ENCODE results near the gene CDCP1. TPM values are rescaled to one million over a fixed set of nuclear protein-coding genes. Genes with fewer than 3 reads are reported as not detected.

CDCP1 gene
- total RNA-seq, 3 donors from 2014 or later (not counting 1 experiment from before 2014, with no cell fraction given): 0.38 to 0.61 (median 0.48) TPM

DNA sequence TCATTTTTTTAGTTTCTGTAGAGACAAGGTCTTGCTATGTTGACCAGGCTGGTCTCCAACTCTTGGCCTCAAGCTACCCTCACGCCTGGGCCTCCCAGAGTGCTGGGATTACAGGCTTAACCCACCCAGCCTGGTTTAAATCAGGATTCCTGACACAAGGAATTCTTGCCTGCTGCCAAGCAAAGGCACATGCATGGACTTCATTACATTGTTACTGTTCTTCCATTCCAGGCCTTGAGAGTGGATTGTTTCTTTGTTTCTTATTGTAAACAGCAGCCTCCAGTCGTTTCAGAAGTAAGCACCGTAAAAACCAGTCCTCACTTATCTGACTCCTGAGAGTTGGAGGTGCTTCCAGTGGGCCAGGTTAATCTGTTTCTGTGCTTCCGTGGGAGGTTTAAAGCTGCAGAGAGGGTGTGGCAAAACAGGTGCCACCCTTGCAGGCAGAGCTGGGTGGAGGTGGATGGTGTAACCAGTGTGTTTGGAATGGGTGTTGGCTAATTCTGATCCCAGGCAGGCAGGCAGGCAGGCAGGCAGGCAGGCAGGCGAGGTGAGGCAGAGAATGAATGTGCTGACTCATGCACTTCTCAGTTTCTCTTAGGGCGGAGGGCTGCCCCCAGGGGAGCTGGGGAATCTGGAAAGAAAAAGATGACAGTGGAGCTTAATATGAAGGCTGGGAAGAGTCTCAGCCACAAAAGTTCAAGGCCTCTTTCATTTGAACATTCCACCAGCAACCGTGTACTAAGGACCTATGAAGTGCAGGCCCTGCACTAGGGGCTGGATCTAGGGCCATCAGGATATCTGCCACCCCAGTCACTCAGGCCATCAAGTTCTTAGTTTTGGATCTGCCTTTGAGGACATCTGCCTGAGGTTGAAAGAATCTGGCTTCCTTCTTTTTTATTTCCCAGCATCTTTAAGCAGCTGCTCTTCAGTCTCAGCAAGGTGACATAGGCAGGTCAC is 37.0 kb upstream of the CDCP1 start:
- H3K36me3 Mint-ChIP-seq: no peaks in the 10 kb centered on the region
- WGBS (ENCODE audit: insufficient coverage): 61% methylated on average over 7 of the region's 7 CpGs
- Histone ChIP-seq H3K9me3 (ENCODE audit: control insufficient read depth, insufficient read depth, low read length) (no peaks in the 10 kb centered on the region), H3K4me1 (ENCODE audit: control insufficient read depth, insufficient read depth, low read length) (no peaks in the 10 kb centered on the region), H3K27me3 (ENCODE audit: control insufficient read depth, insufficient read depth, low read length) (no peaks in the 10 kb centered on the region), H3K27ac (ENCODE audit: low read length) (no peak overlapping the region), H3K4me3 (ENCODE audit: low read length) (no peak overlapping the region), H3K36me3 (ENCODE audit: control insufficient read depth, insufficient read depth, low read length) (no peaks in the 10 kb centered on the region)
- no peaks in the 10 kb centered on the region for H3K4me1 Mint-ChIP-seq
- no peak overlapping the region for H3K4me3 Mint-ChIP-seq
- H3K27me3 Mint-ChIP-seq (ENCODE audit: low read depth in 2 of 2): peaks cover 0 to 2% of the 10 kb centered on the region in 2 donors
- DNase-seq (no peak), ATAC-seq (no peak)
- intact Hi-C loops (cut with micrococcal nuclease): no loop called here
- H3K9me3 Mint-ChIP-seq: no peaks in the 10 kb centered on the region
- TF ChIP-seq, protein P1, sequence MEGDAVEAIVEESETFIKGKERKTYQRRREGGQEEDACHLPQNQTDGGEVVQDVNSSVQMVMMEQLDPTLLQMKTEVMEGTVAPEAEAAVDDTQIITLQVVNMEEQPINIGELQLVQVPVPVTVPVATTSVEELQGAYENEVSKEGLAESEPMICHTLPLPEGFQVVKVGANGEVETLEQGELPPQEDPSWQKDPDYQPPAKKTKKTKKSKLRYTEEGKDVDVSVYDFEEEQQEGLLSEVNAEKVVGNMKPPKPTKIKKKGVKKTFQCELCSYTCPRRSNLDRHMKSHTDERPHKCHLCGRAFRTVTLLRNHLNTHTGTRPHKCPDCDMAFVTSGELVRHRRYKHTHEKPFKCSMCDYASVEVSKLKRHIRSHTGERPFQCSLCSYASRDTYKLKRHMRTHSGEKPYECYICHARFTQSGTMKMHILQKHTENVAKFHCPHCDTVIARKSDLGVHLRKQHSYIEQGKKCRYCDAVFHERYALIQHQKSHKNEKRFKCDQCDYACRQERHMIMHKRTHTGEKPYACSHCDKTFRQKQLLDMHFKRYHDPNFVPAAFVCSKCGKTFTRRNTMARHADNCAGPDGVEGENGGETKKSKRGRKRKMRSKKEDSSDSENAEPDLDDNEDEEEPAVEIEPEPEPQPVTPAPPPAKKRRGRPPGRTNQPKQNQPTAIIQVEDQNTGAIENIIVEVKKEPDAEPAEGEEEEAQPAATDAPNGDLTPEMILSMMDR (IDR thresholded peaks at IDR 0.05): no peak
- no peak overlapping the region for H3K27ac Mint-ChIP-seq

DNA sequence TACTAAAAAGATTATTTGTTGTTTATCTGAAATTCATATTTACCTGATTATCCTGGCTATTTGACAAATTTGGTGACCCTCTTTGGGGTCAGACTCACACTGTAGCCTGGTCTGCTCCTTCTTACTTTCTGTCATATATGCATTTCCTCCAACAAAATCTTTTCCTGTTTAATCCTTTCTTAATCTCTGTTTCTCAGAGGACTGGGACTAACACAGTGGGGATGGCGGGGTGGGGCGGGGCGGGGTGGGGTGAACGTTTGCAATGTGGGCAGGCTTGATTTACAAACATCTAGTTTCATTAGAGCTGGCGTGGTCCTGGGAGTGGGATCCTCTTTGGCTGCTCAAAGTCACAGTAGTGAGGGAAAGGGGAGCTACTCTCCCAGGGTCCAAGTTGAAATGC is 35.3 kb upstream of the CDCP1 start:
- TF ChIP-seq, protein P1 (IDR thresholded peaks at IDR 0.05): no peak
- Histone ChIP-seq H3K4me1 (ENCODE audit: control insufficient read depth, insufficient read depth, low read length) (no peaks in the 10 kb centered on the region), H3K27ac (ENCODE audit: low read length) (no peak overlapping the region), H3K4me3 (ENCODE audit: low read length) (no peak overlapping the region), H3K27me3 (ENCODE audit: control insufficient read depth, insufficient read depth, low read length) (no peaks in the 10 kb centered on the region), H3K9me3 (ENCODE audit: control insufficient read depth, insufficient read depth, low read length) (no peaks in the 10 kb centered on the region), H3K36me3 (ENCODE audit: control insufficient read depth, insufficient read depth, low read length) (no peaks in the 10 kb centered on the region)
- no peak overlapping the region for H3K4me3 Mint-ChIP-seq
- intact Hi-C loops (cut with micrococcal nuclease): no loop called here
- 86% methylated on average over 5 of the region's 5 CpGs for WGBS (ENCODE audit: insufficient coverage)
- H3K4me1 Mint-ChIP-seq: no peaks in the 10 kb centered on the region
- no peak for DNase-seq
- peaks cover 0 to 2% of the 10 kb centered on the region in 2 donors for H3K27me3 Mint-ChIP-seq (ENCODE audit: low read depth in 2 of 2)
- H3K9me3 Mint-ChIP-seq: no peaks in the 10 kb centered on the region
- H3K27ac Mint-ChIP-seq: no peak overlapping the region
- H3K36me3 Mint-ChIP-seq: no peaks in the 10 kb centered on the region
- ATAC-seq: no peak

DNA sequence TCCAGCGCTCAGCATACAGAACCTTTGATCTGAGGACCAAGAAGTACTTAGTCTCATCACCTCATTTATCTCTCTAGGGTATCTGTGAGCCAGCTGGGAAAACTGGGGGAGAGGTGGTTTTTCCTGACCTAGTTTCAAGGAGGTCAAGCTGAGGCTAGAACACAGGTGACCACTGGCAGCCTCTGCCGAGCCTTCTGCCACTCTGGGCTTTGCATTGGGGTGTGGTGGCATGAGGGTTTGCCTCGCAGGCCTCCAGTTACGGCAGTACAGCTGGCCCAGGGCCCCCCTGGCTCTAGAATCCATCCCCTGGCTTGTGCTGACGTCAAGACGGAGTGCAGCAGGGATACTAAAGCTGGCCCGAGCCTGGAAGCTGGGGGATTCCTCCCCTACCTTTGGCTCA is 34.7 kb upstream of the CDCP1 start:
- TF ChIP-seq, protein P1 (IDR thresholded peaks at IDR 0.05): no peak
- H3K9me3 Mint-ChIP-seq: no peaks in the 10 kb centered on the region
- Histone ChIP-seq H3K27ac (ENCODE audit: low read length) (no peak overlapping the region), H3K4me3 (ENCODE audit: low read length) (no peak overlapping the region), H3K9me3 (ENCODE audit: control insufficient read depth, insufficient read depth, low read length) (no peaks in the 10 kb centered on the region), H3K4me1 (ENCODE audit: control insufficient read depth, insufficient read depth, low read length) (no peaks in the 10 kb centered on the region), H3K36me3 (ENCODE audit: control insufficient read depth, insufficient read depth, low read length) (no peaks in the 10 kb centered on the region), H3K27me3 (ENCODE audit: control insufficient read depth, insufficient read depth, low read length) (no peaks in the 10 kb centered on the region)
- 82% methylated on average over 7 of the region's 7 CpGs for WGBS (ENCODE audit: insufficient coverage)
- no peaks in the 10 kb centered on the region for H3K36me3 Mint-ChIP-seq
- H3K4me1 Mint-ChIP-seq: no peaks in the 10 kb centered on the region
- no peak for ATAC-seq
- no peak overlapping the region for H3K27ac Mint-ChIP-seq
- H3K4me3 Mint-ChIP-seq: no peak overlapping the region
- intact Hi-C loops (cut with micrococcal nuclease): no loop called here
- H3K27me3 Mint-ChIP-seq (ENCODE audit: low read depth in 2 of 2): no peaks in the 10 kb centered on the region
- no peak for DNase-seq

All from natural killer cell (primary cell).